SK-N-SH treated with all-trans-retinoic acid at 6 μM for 48 hours (cell line): ENCODE measurements around the gene KLHL14.

Source experiments
- RARB ChIP-seq: fragments of 250-450 bp; sonication (Bioruptor Pico); IDR thresholded peaks from 2 replicates; pipeline ENCODE4 v1.8.0; 2021; ENCODE audit warnings: mild to moderate bottlenecking, moderate library complexity
- TCF4 ChIP-seq: fragments of 250-450 bp; sonication (Bioruptor Pico); IDR thresholded peaks from 2 replicates; pipeline ENCODE4 v1.8.0; 2021; ENCODE audit warnings: mild to moderate bottlenecking, moderate library complexity, borderline replicate concordance
- TOX ChIP-seq: fragments of 250-450 bp; sonication (Bioruptor Pico); IDR thresholded peaks from 2 replicates; pipeline ENCODE4 v1.8.0; 2021; ENCODE audit warnings: mild to moderate bottlenecking, moderate library complexity, borderline replicate concordance
- ZFP30 ChIP-seq: fragments of 450-650 bp; formaldehyde crosslinking; IDR thresholded peaks from 2 replicates; pipeline ENCODE4 v1.5.0; 2022; ENCODE audit warnings: mild to moderate bottlenecking, moderate library complexity
- ZNF565 ChIP-seq: fragments of 450-650 bp; formaldehyde crosslinking; conservative IDR thresholded peaks from 2 replicates; pipeline ENCODE4 v1.5.0; 2020; ENCODE audit warnings: low read depth, mild to moderate bottlenecking, moderate library complexity
- TF ChIP-seq, protein P1 (sequence below): fragments of 250-450 bp; sonication (Bioruptor Pico); IDR thresholded peaks from 2 replicates; pipeline ENCODE4 v1.5.1; 2020; ENCODE audit warnings: low read depth, mild to moderate bottlenecking, moderate library complexity

DNA sequence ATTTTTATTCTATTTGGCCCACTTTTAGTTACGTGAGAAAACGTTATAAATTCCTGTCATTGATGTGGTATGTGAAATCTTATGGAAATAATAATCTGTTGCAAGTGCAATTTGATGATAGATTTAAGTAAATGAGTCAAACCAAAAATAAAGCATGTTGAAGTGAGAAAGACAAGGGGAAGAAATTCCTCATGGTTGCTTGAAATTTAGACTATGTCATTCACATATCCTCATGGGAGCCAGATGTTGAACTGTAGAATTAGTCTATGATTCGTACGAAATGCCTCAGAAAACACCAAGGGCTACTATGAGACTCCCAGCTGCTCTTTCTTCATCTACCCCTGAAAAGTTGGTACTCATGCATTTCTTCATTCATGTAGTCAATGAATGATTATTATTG lies 55.7 kb downstream of the KLHL14 start:
- TF ChIP-seq ZNF565 (CRISPR knock-in tag) (no peak), ZFP30 (CRISPR knock-in tag) (no peak), RARB (CRISPR knock-in tag) (no peak), TOX (CRISPR knock-in tag) (no peak), TCF4 (no peak)
- TF ChIP-seq, protein P1, sequence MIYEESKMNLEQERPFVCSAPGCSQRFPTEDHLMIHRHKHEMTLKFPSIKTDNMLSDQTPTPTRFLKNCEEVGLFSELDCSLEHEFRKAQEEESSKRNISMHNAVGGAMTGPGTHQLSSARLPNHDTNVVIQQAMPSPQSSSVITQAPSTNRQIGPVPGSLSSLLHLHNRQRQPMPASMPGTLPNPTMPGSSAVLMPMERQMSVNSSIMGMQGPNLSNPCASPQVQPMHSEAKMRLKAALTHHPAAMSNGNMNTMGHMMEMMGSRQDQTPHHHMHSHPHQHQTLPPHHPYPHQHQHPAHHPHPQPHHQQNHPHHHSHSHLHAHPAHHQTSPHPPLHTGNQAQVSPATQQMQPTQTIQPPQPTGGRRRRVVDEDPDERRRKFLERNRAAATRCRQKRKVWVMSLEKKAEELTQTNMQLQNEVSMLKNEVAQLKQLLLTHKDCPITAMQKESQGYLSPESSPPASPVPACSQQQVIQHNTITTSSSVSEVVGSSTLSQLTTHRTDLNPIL: no peak
